CD4-positive, CD25-positive, alpha-beta regulatory T cell (primary cell): ENCODE data around the gene SLC16A8. TPM values are rescaled to one million over a fixed set of nuclear protein-coding genes. Genes with fewer than 3 reads are reported as not detected.
A peak's percentile ranks its signal among the peaks of the same experiment; 100 is the strongest.

Experiments used
- ATAC-seq, 2 donors: fragments of 150-1000 bp; cut with Tn5 transposase; one replicate each; pipeline ENCODE4 v1.10.0; 2021; ENCODE audit warnings: low read depth in 2 of 2, moderate number of reproducible peaks in 2 of 2, moderate library complexity in 1 of 2
- DNase-seq, 3 donors: peaks; one replicate each; pipeline versions ENCODE4 v3.0.0 to v3.0.0-alpha.2; 2012 to 2022; ENCODE audit warnings: mixed read lengths in 1 of 3
- H3K27ac ChIP-seq: one replicate; pipeline ENCODE4 v1.7.0; 2013; ENCODE audit warnings: mild to moderate bottlenecking, low read length; ENCODE audit not compliant: insufficient read depth, poor library complexity, severe bottlenecking
- H3K27me3 ChIP-seq: one replicate; pipeline ENCODE4 v1.7.0; 2013; ENCODE audit warnings: low read length; ENCODE audit not compliant: control insufficient read depth, insufficient read depth
- H3K36me3 ChIP-seq: one replicate; pipeline ENCODE4 v1.7.0; 2013; ENCODE audit warnings: mild to moderate bottlenecking, low read length, moderate library complexity; ENCODE audit not compliant: control insufficient read depth, insufficient read depth
- H3K4me1 ChIP-seq: 2 replicates; pipeline ENCODE4 v1.7.0; 2013; ENCODE audit warnings: mild to moderate bottlenecking, low read length; ENCODE audit not compliant: insufficient read depth, control insufficient read depth, poor library complexity, severe bottlenecking
- H3K4me3 ChIP-seq: one replicate; pipeline ENCODE4 v1.7.0; 2013; ENCODE audit warnings: low read depth, mild to moderate bottlenecking, low read length, moderate library complexity
- H3K9me3 ChIP-seq, 2 experiments: 1 replicate in 1 of 2; 2 replicates in 1 of 2; pipeline ENCODE4 v1.7.0; 2013; ENCODE audit warnings: low read length in 2 of 2, mild to moderate bottlenecking in 1 of 2, moderate library complexity in 1 of 2; ENCODE audit not compliant: control insufficient read depth in 2 of 2
- H3K27ac Mint-ChIP-seq, 3 donors: one replicate each; pipeline ENCODE4 v1.8.0; 2020 to 2022; ENCODE audit warnings: mild to moderate bottlenecking in 3 of 3, mixed read lengths in 3 of 3, moderate library complexity in 2 of 3
- H3K27me3 Mint-ChIP-seq: one replicate; pipeline ENCODE4 v1.8.0; 2022; ENCODE audit warnings: mild to moderate bottlenecking, mixed read lengths
- H3K36me3 Mint-ChIP-seq: one replicate; pipeline ENCODE4 v1.8.0; 2020; ENCODE audit warnings: mixed read lengths
- H3K4me1 Mint-ChIP-seq, 4 donors: one replicate each; pipeline ENCODE4 v1.8.0; 2020 to 2022; ENCODE audit warnings: mixed read lengths in 4 of 4, mild to moderate bottlenecking in 1 of 4
- H3K4me3 Mint-ChIP-seq, 4 donors: one replicate each; pipeline ENCODE4 v1.8.0; 2020 to 2022; ENCODE audit warnings: mild to moderate bottlenecking in 4 of 4, mixed read lengths in 4 of 4, moderate library complexity in 3 of 4
- H3K9me3 Mint-ChIP-seq, 7 donors: one replicate each; pipeline ENCODE4 v1.8.0; 2020 to 2022; ENCODE audit warnings: mixed read lengths in 7 of 7, mild to moderate bottlenecking in 3 of 7, moderate library complexity in 2 of 7
- polyA plus RNA-seq, 4 donors: library from polyadenylated mRNA; unstranded; fragments of 300-500 nt; fragmentation: Illumina TruSeq; gene quantifications; one replicate each; pipeline ENCODE4 v1.2.3, GENCODE V29; 2021
- total RNA-seq: library from RNA; stranded (reverse); gene quantifications from one replicate; pipeline ENCODE4 v1.2.3, GENCODE V29; 2022

Gene SLC16A8
- total and polyA plus RNA-seq, 5 donors from 2014 or later: not detected

GRCh38 chr22:38046070-38046748 lies 37.8 kb downstream of the SLC16A8 start:
- no peaks in the 10 kb centered on the region for H3K36me3 ChIP-seq
- no peaks in the 10 kb centered on the region for H3K9me3 ChIP-seq
- H3K27ac Mint-ChIP-seq: no peak overlapping the region
- peaks cover 20% of the 10 kb centered on the region for H3K27me3 Mint-ChIP-seq
- no peaks in the 10 kb centered on the region for H3K36me3 Mint-ChIP-seq
- H3K4me3 Mint-ChIP-seq: no peak overlapping the region
- no peaks in the 10 kb centered on the region for H3K9me3 Mint-ChIP-seq
- H3K27me3 ChIP-seq: no peaks in the 10 kb centered on the region
- DNase-seq (no peak), ATAC-seq (no peak)
- H3K27ac ChIP-seq: no peak overlapping the region
- no peak overlapping the region for H3K4me3 ChIP-seq
- H3K4me1 Mint-ChIP-seq: no peaks in the 10 kb centered on the region
- H3K4me1 ChIP-seq: no peaks in the 10 kb centered on the region

DNA sequence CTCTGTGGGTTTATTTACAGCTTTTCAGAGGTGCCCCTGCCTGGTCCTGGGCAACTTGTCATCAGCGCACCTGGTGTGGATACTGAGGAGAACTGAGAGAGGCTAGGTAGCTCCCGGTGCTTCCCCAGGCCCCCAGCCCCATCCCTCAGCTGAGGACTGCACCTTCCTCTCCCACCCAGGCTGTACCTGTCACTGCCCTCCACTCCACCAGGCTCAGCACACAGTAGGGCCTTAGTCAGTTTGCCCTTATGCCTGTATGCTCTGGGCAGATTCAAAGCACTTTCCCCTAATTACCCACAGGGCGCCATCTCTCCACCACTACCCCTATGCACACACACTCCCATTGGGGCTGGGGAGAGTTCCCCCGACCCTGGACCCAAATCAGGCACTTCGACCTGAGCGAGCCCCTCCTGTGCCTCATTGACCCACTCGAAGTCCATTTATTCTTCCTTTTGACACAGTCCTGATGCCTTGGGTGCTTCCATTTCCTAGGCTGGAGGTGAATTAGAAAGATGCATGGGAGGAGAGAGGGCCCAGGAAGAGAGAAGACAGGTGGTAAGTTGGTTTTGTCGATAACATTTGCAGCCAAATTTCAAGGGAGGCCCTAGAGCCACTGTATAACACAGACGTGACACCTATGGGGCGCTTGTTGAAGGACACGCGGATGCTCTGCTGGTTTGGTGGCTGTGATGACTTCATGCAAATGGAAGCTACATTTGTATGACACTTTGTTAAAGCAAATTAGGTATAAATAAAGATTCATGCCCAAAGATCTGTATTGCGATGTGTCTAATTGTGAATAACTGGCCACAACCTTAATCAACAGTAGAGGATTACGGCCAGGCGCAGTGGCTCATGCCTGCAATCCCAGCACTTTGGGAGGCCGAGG lies 40.6 kb downstream of the SLC16A8 start:
- no peaks in the 10 kb centered on the region for H3K27me3 ChIP-seq

DNA sequence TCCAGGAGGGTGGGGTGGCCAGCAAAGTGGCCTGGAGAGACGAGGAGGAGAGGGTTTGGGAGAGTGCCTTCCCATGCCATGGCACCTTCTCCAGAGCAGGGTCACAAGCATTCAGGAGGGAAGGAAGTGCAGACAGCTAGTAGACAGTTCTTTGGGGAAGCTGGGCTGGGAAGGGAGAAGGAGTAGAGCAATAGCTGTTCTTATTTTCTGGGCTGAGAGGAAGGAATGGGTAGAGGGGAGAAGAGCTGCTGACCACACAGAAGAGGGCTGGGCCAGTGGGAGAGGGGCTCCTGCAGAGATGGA lies 41.5 kb downstream of the SLC16A8 start:
- Histone ChIP-seq H3K27ac (no peak overlapping the region), H3K4me1 (no peaks in the 10 kb centered on the region), H3K4me3 (no peak overlapping the region), H3K27me3 (no peaks in the 10 kb centered on the region), H3K9me3 (no peaks in the 10 kb centered on the region), H3K36me3 (no peaks in the 10 kb centered on the region)
- Mint-ChIP-seq H3K27ac (no peak overlapping the region), H3K4me3 (no peak overlapping the region), H3K9me3 (no peaks in the 10 kb centered on the region), H3K36me3 (no peaks in the 10 kb centered on the region), H3K27me3 (peaks cover 16% of the 10 kb centered on the region), H3K4me1 (no peaks in the 10 kb centered on the region)
- ATAC-seq (no peak), DNase-seq (no peak)

More for the DNA sequence above, 40.6 kb downstream of the SLC16A8 start:
- Histone ChIP-seq H3K36me3 (no peaks in the 10 kb centered on the region), H3K4me3 (no peak overlapping the region), H3K4me1 (no peaks in the 10 kb centered on the region), H3K9me3 (no peaks in the 10 kb centered on the region), H3K27ac (no peak overlapping the region)
- Mint-ChIP-seq H3K9me3 (no peaks in the 10 kb centered on the region), H3K27ac (no peak overlapping the region), H3K36me3 (no peaks in the 10 kb centered on the region), H3K4me1 (no peaks in the 10 kb centered on the region), H3K27me3 (peaks cover 12% of the 10 kb centered on the region), H3K4me3 (no peak overlapping the region)
- DNase-seq (no peak), ATAC-seq (no peak)

DNA sequence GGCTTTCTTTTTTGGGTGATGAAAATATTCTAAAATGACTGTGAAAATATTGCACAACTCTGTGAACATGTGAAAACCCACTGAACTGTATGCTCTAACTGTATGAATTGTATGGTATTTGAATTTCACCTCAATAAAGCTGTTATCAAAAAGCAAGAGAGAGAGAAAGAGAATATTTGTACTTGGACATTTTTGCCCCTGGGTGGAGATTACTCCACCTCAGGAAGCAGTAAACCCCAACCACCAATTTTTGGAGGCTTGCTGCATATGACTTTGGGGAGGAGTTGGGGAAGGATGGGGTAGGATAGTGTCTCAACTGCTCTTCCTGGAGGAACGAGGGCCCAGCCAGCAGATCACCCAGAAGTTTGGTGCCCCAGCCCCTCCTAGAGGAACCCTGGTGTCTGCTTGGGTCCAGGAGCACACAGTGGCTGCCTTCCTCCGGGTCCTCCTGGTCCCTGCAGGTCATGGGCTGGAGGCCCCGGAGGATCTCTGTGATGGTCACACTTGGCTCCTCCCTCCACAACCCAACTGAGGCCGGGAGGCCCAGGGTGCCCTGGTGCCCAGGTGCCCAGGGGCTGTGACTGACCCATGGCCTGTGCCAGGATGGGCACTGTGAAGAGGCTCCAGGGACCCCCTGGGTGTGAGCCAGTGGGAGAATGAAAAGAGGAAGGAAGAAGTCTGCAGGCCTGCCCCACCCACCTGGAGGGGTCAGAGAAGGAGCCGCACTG lies 42.1 kb downstream of the SLC16A8 start:
- no peaks in the 10 kb centered on the region for H3K9me3 ChIP-seq
- H3K27me3 ChIP-seq: no peaks in the 10 kb centered on the region
- no peaks in the 10 kb centered on the region for H3K36me3 ChIP-seq
- Mint-ChIP-seq H3K36me3 (no peaks in the 10 kb centered on the region), H3K9me3 (no peaks in the 10 kb centered on the region), H3K27ac (no peak overlapping the region), H3K4me3 (no peak overlapping the region), H3K4me1 (peaks cover 0 to under 1% (median 0%) of the 10 kb centered on the region in 4 donors), H3K27me3 (peaks cover 13% of the 10 kb centered on the region)
- ATAC-seq (no peak), DNase-seq (no peak)
- no peaks in the 10 kb centered on the region for H3K4me1 ChIP-seq
- no peak overlapping the region for H3K27ac ChIP-seq
- no peak overlapping the region for H3K4me3 ChIP-seq

DNA sequence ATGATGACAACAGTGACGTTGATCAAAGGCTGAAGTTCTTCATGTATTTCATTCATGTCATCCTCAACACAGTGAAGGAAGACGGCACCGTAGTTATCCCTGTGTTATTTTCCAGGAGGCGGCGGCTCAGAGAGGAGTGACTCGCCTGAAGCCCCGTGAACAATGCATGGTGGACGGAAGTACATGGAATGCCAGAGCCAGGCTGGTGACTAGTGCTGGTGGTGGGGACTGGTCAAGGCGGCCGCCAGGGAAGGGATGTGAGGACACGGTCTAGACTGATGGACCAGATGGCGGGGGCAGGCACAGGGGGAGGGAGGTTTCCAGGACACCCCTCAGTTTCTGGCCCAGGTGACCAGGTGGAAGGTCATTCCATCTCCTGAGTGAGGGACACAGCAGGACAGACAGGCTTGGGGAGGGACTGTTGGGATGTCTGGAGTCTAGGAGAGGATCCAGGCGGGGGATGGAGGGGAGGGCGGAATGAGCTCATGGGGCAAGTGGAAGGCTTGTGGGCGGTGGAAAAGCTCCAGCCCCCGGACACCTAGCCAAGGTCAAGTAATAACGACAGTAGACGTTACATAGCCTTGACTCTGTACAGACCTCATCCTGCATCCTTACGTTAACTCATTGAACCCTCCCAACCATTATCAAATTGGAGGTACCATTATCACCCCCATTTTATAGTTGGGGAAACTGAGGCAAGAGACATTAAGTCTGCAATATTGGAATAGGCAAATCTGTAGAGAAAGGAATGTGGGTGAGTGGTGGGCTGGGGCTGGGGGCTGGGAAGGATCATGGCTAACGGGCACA lies 42.8 kb downstream of the SLC16A8 start:
- Mint-ChIP-seq H3K36me3 (no peaks in the 10 kb centered on the region), H3K9me3 (no peaks in the 10 kb centered on the region), H3K4me1 (peaks cover 0 to 2% (median 0%) of the 10 kb centered on the region in 4 donors), H3K4me3 (no peak overlapping the region), H3K27ac (peak overlapping the region in 1 of 3 donors; percentile 50), H3K27me3 (peaks cover 11% of the 10 kb centered on the region)
- ATAC-seq: no peak
- no peaks in the 10 kb centered on the region for H3K27me3 ChIP-seq
- no peak overlapping the region for H3K27ac ChIP-seq
- H3K9me3 ChIP-seq: no peaks in the 10 kb centered on the region
- H3K4me3 ChIP-seq: no peak overlapping the region
- no peaks in the 10 kb centered on the region for H3K4me1 ChIP-seq
- H3K36me3 ChIP-seq: no peaks in the 10 kb centered on the region
- DNase-seq: no peak

GRCh38 chr22:38038890-38039812 lies 44.8 kb downstream of the SLC16A8 start:
- H3K27ac ChIP-seq: no peak overlapping the region
- ATAC-seq (no peak), DNase-seq (no peak)
- H3K27me3 ChIP-seq: no peaks in the 10 kb centered on the region
- no peaks in the 10 kb centered on the region for H3K9me3 ChIP-seq
- Mint-ChIP-seq H3K4me1 (peaks cover 0 to 2% (median 0%) of the 10 kb centered on the region in 4 donors), H3K27ac (no peak overlapping the region), H3K4me3 (no peak overlapping the region), H3K27me3 (peaks cover 11% of the 10 kb centered on the region), H3K9me3 (no peaks in the 10 kb centered on the region), H3K36me3 (no peaks in the 10 kb centered on the region)
- no peak overlapping the region for H3K4me3 ChIP-seq
- H3K4me1 ChIP-seq: no peaks in the 10 kb centered on the region
- H3K36me3 ChIP-seq: no peaks in the 10 kb centered on the region
